DND-41 (cell line): ENCODE measurements around the gene ZGPAT.

Source experiments
- EZH2 ChIP-seq: IDR thresholded peaks from 3 replicates; pipeline ENCODE4 v1.6.1; 2012; ENCODE audit warnings: borderline replicate concordance, low read depth, mild to moderate bottlenecking, moderate library complexity, low read length, inconsistent platforms; ENCODE audit not compliant: severe bottlenecking
- TF ChIP-seq, protein P1 (sequence below): IDR thresholded peaks from 2 replicates; pipeline ENCODE4 v1.5.1; 2012; ENCODE audit warnings: borderline replicate concordance, low read length, moderate library complexity, mild to moderate bottlenecking; ENCODE audit not compliant: poor library complexity, severe bottlenecking; ENCODE audit errors: extremely low read depth

DNA sequence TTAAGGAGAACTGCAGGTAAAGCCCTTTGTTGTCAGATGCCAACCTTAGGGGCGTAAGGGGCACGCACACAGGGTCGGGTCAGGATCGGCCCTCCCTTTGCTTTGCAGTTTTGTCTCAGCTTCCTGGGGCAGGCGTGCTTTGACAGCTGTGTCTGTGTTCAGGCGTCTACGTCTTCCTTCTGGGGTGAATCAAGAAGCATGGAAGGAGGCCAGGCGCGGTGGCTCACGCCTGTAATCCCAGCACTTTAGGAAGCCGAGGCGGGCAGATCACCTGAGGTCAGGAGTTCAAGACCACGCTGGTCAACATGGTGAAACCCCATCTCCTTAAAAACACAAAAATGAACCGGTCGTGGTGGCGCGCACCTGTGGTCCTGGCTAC is 1.3 kb downstream of the ZGPAT start:
- TF ChIP-seq, protein P1, sequence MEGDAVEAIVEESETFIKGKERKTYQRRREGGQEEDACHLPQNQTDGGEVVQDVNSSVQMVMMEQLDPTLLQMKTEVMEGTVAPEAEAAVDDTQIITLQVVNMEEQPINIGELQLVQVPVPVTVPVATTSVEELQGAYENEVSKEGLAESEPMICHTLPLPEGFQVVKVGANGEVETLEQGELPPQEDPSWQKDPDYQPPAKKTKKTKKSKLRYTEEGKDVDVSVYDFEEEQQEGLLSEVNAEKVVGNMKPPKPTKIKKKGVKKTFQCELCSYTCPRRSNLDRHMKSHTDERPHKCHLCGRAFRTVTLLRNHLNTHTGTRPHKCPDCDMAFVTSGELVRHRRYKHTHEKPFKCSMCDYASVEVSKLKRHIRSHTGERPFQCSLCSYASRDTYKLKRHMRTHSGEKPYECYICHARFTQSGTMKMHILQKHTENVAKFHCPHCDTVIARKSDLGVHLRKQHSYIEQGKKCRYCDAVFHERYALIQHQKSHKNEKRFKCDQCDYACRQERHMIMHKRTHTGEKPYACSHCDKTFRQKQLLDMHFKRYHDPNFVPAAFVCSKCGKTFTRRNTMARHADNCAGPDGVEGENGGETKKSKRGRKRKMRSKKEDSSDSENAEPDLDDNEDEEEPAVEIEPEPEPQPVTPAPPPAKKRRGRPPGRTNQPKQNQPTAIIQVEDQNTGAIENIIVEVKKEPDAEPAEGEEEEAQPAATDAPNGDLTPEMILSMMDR: no peak
- no peak for TF ChIP-seq EZH2
